Liver (tissue), 9 donors: ENCODE measurements around the gene P2RY13. TPM values are rescaled to one million over a fixed set of nuclear protein-coding genes. Genes with fewer than 3 reads are reported as not detected.

Experiments
- DNase-seq: peaks from one replicate; pipeline ENCODE4 v3.0.0-alpha.2; 2017; ENCODE audit warnings: low spot score
- H3K27ac ChIP-seq, 2 donors: one replicate each; pipeline ENCODE4 v1.7.0; 2013; ENCODE audit warnings: inconsistent platforms in 2 of 2, low read length in 2 of 2, control low read depth in 1 of 2, low read depth in 1 of 2, mild to moderate bottlenecking in 1 of 2
- H3K27me3 ChIP-seq, 4 donors: one replicate each; pipeline versions ENCODE4 v1.6.1 to v1.7.0; 2013; ENCODE audit warnings: low read length in 3 of 4, inconsistent platforms in 1 of 4, mild to moderate bottlenecking in 1 of 4, moderate library complexity in 1 of 4; ENCODE audit not compliant: control insufficient read depth in 4 of 4, insufficient read depth in 4 of 4
- H3K36me3 ChIP-seq, 4 donors: one replicate each; pipeline versions ENCODE4 v1.6.1 to v1.7.0; 2013; ENCODE audit warnings: low read length in 3 of 4, mild to moderate bottlenecking in 3 of 4, low read depth in 1 of 4, moderate library complexity in 1 of 4; ENCODE audit not compliant: control insufficient read depth in 4 of 4, insufficient read depth in 3 of 4
- H3K4me1 ChIP-seq, 4 donors: one replicate each; pipeline versions ENCODE4 v1.6.1 to v1.7.0; 2013; ENCODE audit warnings: low read length in 3 of 4, mild to moderate bottlenecking in 3 of 4, moderate library complexity in 1 of 4; ENCODE audit not compliant: control insufficient read depth in 4 of 4, insufficient read depth in 4 of 4
- H3K4me3 ChIP-seq, 3 donors: one replicate each; pipeline versions ENCODE4 v1.6.1 to v1.7.0; 2013; ENCODE audit warnings: low read length in 3 of 3, control low read depth in 1 of 3, low read depth in 1 of 3, mild to moderate bottlenecking in 1 of 3
- H3K9ac ChIP-seq, 2 donors: one replicate each; pipeline ENCODE4 v1.7.0; 2013; ENCODE audit warnings: low read length in 2 of 2, mild to moderate bottlenecking in 2 of 2, moderate library complexity in 2 of 2, control low read depth in 1 of 2, low read depth in 1 of 2
- H3K9me3 ChIP-seq, 4 donors: one replicate each; pipeline versions ENCODE4 v1.6.1 to v1.7.0; 2013; ENCODE audit warnings: low read length in 3 of 4; ENCODE audit not compliant: control insufficient read depth in 4 of 4
- NR2F2 ChIP-seq: IDR thresholded peaks from 2 replicates; pipeline ENCODE4 v1.6.1; 2016; ENCODE audit warnings: antibody characterized with exemption
- WGBS: extraction: QIAGEN DNeasy Blood & Tissue Kit; methylation state at CpG from one replicate; pipeline ENCODE4 v1.1.7; 2013; 5-methylcytosine and 5-hydroxymethylcytosine counted together
- polyA plus RNA-seq, 2 donors: library from polyadenylated mRNA; stranded (reverse) in 1 of 2; unstranded in 1 of 2; fragments of 200-250 nt in 1 of 2; fragments of >200 nt in 1 of 2; fragmentation: Nextera tagmentation in 1 of 2; extraction: Ambion mirVana in 1 of 2; gene quantifications; one replicate each; pipeline versions ENCODE4 v1.2.1 to v1.2.3, GENCODE V29; 2013 to 2015
- total RNA-seq, 2 donors: library from RNA; depleted of rRNA; stranded (reverse); fragments of >200 nt; gene quantifications; one replicate each; pipeline ENCODE4 v1.2.3, GENCODE V29; 2014
- TF ChIP-seq, protein P1 (sequence below): IDR thresholded peaks from 2 replicates; pipeline ENCODE4 v1.6.1; 2016; ENCODE audit warnings: antibody characterized with exemption
- donor health status: healthy.
- donor health status: healthy.
- donor health status: healthy.
- donor health status: healthy.
- donor health status: healthy.

P2RY13 gene
- total and polyA plus RNA-seq, 4 donors = 1.3 to 6.1 (median 3.2) TPM

- 82% methylated on average over 6 of the region's 6 CpGs for WGBS
- H3K9me3 ChIP-seq = no peaks in the 10 kb centered on the region
- no peak overlapping the region for H3K4me3 ChIP-seq
- H3K9ac ChIP-seq = no peak overlapping the region
- H3K27me3 ChIP-seq = no peaks in the 10 kb centered on the region
- no peak for DNase-seq
- no peak overlapping the region for H3K27ac ChIP-seq
- TF ChIP-seq, protein P1, sequence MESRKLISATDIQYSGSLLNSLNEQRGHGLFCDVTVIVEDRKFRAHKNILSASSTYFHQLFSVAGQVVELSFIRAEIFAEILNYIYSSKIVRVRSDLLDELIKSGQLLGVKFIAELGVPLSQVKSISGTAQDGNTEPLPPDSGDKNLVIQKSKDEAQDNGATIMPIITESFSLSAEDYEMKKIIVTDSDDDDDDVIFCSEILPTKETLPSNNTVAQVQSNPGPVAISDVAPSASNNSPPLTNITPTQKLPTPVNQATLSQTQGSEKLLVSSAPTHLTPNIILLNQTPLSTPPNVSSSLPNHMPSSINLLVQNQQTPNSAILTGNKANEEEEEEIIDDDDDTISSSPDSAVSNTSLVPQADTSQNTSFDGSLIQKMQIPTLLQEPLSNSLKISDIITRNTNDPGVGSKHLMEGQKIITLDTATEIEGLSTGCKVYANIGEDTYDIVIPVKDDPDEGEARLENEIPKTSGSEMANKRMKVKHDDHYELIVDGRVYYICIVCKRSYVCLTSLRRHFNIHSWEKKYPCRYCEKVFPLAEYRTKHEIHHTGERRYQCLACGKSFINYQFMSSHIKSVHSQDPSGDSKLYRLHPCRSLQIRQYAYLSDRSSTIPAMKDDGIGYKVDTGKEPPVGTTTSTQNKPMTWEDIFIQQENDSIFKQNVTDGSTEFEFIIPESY = no peak
- no peak for TF ChIP-seq NR2F2
- no peaks in the 10 kb centered on the region for H3K36me3 ChIP-seq
- no peaks in the 10 kb centered on the region for H3K4me1 ChIP-seq
Measured at GRCh38 chr3:151276687-151277042, 52.7 kb downstream of the P2RY13 start.

Other genes with a start within 250 kb of the P2RY13 start
- gene MED12L, start 243.9 kb downstream of the P2RY13 start, total RNA-seq = 1 to 10 TPM in 1 of 2 donors, under 1 TPM in 1; 0.59 to 2.1 TPM
- under 1 TPM; 0.02 to 0.39 TPM for gene MED12L, start 243.9 kb downstream of the P2RY13 start, polyA plus RNA-seq
- gene GPR171, start 126.3 kb downstream of the P2RY13 start, total RNA-seq = under 1 TPM; 0.19 to 0.33 TPM
- gene GPR171, start 126.3 kb downstream of the P2RY13 start, polyA plus RNA-seq = under 1 TPM; 0.23 to 0.56 TPM
- gene P2RY14, start 51.0 kb downstream of the P2RY13 start, total RNA-seq = under 1 TPM; 0.33 to 0.37 TPM
- gene P2RY14, start 51.0 kb downstream of the P2RY13 start, polyA plus RNA-seq = under 1 TPM; 0.10 to 0.11 TPM
- gene GPR87, start 12.7 kb downstream of the P2RY13 start, total RNA-seq = not detected
- gene GPR87, start 12.7 kb downstream of the P2RY13 start, polyA plus RNA-seq = not detected
- 1 to 10 TPM; 1.3 to 2.8 TPM for gene P2RY12, start 55.2 kb upstream of the P2RY13 start, total RNA-seq
- 1 to 10 TPM in 1 of 2 donors, under 1 TPM in 1; 0.43 to 2.0 TPM for gene P2RY12, start 55.2 kb upstream of the P2RY13 start, polyA plus RNA-seq
- 1 to 10 TPM in 1 of 2 donors, under 1 TPM in 1; 0.65 to 1.6 TPM for gene IGSF10, start 131.5 kb upstream of the P2RY13 start, total RNA-seq
- gene IGSF10, start 131.5 kb upstream of the P2RY13 start, polyA plus RNA-seq = under 1 TPM; 0.24 to 0.81 TPM